SHP77 (cell line): ENCODE data around the gene NEDD1.
A peak's percentile ranks its signal among the peaks of the same experiment; 100 is the strongest.

Experiments used
- DNase-seq, 2 experiments: peaks; one replicate each; lab custom pipeline; 2025; lab: John Stamatoyannopoulos, UW

Gene NEDD1

DNA sequence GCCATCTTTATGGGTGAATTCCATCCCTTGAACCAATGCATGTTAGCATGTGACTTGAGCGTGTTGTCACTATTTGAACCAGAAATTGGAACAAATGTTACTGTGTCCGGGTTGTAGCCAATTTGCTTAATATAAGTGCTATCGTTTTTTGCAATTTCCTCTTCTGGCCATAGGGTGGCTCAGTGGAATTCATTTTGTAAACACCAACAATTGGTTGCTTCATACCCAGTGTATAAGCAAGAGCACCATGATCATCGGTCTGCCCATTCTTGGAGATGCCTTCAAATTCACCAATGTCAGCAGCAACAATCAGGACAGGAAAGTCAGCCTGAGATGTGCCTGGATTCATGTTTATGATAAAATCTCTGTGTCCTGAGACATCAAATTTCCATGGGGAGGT, 5.0 kb upstream of the NEDD1 start:
- DNase-seq, result no peak

DNA sequence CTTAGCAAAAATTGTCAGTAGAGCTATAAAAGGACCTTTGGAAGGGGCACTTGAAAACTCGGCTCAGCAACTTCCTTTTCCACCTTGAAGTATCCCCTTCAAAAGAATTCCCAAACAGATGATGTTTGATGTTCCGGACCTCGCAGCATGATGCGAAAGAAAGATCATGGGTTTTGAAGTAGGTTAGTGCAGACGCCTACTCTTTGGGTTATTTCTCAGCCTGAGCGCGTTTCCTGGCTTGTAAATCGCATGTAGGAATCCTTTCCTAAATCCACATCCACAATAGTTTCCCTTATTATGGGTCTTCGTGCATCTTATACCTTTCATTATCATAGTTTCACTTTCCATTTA, 584 bp upstream of the NEDD1 start:
- DNase-seq, result no peak

DNA sequence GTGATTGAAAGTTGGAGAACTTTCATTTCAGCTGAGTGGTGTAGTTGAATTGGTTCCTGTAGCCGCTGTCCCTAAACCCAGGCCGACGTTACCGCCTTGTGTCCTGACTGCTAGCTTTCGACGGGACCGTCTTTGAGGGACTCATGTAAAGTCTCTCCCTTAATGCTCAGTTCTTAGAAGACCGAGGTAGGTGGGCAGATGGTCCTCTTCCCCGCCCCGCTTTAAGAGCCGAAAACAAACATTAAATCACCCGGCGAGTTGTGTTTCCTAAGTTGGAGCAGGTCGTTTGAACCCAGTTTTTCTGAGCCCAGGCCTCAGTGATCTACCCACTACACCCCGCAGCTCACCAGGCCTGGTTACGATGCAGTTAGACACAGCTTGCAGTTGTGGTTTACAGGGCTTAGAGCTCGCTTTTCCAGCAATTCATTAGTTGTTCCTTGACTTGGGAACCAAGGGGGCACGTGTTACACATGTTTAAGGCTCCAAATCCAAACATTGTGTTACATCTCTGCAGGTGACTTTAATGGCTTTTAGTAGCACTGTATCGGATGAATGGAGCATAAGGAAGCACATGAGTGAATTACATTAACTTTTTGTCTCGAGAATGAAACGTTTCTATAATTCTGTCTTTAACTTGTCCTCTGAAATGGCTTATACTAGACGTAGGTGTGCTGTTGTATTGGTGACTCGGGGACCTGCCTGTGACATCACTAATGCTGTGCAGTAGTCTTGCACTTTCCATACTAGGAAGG, 790 bp downstream of the NEDD1 start:
- no peak for DNase-seq

DNA sequence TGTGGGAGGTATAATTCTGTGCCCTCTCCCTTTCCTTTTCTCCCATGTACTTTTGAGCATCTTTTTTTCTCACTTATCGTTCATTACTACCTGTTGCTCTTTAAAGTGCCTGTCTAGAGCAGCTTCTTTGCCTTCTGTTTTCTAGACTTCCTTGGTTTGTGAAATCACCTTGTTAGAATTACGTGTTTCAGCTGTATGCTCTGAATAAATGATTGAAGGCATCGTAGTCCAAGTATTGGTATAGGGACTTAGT, 1.3 kb downstream of the NEDD1 start:
- no peak for DNase-seq

DNA sequence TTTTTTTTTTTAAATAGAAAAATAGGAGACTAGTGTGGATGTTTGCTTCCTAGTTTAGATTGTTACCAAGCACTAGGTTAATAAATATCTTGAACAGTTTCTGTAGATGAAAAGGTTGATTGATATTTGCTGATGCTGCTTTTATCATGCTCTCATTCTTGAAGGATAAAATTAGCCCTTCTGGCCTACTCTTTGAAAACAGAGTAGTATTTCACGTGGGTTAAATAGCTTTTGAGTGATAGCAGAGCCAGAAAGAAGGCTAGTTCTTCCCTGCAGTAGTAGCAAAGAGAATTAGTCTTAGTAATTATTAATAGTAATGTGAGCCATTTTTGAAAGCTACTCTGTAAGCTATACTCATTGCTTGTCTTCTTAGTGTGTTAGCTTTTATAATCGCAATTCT, 5.2 kb downstream of the NEDD1 start:
- no peak for DNase-seq

DNA sequence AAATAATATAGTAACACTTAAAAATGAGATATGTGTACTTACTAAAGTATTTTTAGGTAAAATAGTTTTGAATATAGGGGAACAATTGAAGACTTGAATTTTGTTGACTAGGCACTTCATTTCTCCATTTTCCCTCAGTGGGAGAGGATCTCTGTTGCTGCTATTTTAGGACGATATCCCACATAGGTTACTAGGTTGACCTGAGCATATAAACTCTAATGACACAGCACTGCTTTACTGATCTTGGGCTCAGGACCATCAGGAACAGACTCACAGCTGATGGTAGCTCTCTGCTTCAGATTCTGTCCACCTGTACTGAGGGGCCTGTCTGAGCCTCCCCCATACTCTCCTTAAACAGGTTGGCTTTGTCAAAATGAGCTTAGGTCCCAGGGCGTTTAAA, 5.9 kb downstream of the NEDD1 start:
- no peak for DNase-seq

DNA sequence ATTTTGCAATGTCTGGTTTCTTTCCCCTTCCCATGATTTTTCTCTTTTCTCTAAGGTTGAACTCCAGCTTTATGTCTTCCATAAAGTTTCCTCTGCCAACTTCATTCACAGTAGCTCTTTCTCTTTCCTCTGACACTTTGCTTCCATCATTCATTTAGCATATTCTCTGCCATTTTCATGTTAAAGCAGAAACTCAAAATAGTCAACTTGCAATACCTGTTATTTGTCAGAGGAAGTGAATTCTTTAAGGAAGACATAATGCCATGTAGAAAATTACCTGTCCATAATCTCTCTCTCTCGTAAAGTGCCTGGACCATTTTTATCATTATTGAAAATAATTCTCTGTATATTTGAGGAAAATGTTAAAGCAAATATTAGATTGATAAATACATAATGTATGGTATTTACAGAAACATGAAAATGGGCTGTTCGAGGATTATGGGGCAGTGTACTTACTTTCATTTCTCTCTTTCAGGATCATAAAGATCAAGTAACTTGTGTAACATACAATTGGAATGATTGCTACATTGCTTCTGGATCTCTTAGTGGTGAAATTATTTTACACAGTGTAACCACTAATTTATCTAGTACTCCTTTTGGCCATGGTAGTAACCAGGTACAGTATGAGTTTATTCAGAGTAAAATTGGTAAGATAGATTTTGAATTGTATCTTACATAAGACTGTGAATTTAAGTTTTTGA, 12.6 kb downstream of the NEDD1 start:
- DNase-seq, result no peak

DNA sequence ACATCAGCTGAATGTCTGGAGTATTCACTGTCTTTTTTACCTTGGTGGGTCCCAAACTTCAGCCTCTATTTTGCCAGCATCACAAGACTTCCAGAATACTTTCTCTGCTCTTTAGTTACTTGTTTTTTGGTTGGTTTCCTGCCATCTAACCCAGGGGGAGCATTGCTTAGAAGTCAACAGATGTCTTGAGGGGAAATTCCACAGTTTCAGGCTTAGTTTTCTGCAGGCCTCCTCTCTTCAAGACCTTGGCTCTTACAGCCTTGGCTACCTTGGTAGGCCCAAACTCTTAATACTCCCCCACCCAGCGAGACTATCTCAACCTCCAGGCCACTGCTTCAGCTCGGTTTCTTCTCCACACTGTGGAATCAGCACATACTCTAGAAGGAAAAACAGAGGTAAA, 41.7 kb downstream of the NEDD1 start:
- DNase-seq, result no peak

DNA sequence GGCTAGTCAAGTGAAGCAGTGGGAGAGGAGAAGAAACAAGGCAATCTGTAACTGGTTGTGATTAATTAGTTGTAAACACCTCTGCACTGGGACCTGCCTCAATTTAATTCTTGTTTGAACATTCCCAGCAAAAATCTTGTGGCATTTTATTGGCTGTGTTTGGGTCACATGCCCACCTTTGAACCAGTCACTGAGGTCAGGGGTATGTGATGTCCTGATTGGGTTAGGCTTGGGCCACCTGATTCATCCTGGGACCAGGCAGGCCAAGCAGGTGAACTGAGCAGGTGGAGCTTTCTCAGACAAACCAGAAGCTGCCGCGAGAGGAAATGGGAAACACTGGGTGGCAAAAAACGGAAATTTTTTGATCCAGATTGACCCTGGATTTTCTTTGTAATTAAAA, 72.5 kb downstream of the NEDD1 start:
- DNase-seq, result no peak

DNA sequence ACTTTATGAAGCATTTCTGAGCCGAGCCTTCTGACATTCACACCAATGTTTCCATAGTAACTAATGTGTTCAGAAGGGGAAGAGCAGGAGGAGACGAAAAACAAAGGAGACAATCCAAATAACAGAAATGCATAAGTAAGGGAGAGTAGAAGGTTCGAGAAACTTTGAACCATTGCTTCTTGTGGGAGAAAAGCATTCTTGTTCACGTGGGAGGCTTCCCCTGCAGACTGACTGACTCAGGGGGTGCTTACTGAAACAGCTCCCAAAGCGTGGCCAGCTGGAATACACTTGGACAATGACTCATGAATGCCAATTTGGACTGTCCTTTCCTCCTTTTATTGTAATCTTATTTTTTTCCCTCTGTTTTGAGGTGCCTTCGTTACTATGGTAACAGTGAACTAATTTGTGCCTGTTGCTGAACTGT, 73.9 kb downstream of the NEDD1 start:
- DNase-seq, result no peak

DNA sequence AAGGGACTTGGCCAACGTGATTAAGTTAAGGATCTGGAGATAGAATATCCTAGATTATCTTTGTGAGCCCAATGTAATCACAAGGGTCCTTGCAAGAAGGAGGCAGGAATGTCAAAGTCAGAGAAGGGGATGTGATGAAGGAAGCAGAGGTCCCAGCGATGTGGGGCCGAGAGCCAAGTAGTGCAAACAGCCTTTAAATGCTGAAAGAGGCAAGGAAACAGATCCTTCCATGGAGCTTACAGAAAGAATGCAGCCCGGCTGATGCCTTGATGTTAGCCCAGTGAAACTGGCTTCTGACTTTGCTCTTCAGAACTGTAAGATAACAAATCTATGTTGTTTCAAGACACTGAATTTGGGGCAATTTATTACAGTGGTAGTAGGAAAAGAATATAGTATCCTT, 74.9 kb downstream of the NEDD1 start:
- no peak for DNase-seq

DNA sequence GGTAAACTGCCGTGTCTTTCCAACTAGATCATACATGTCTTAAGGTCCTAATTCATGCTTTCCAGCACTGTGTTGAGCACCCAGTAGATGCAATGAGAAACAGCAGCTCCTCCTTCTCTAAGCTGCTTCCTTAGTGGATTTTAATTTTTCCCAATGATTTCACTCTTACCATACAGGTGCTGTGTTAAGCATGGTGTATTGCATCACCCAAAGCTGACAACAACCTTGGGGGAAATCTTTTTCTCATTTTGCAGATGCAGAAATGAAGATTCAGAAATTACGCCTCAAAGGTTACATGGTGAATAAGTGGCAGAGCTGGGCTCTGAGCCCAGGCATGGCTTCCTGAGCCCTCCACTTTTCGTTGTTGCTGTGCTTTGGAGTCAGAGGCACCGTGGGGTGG, 75.6 kb downstream of the NEDD1 start:
- DNase-seq, result no peak

DNA sequence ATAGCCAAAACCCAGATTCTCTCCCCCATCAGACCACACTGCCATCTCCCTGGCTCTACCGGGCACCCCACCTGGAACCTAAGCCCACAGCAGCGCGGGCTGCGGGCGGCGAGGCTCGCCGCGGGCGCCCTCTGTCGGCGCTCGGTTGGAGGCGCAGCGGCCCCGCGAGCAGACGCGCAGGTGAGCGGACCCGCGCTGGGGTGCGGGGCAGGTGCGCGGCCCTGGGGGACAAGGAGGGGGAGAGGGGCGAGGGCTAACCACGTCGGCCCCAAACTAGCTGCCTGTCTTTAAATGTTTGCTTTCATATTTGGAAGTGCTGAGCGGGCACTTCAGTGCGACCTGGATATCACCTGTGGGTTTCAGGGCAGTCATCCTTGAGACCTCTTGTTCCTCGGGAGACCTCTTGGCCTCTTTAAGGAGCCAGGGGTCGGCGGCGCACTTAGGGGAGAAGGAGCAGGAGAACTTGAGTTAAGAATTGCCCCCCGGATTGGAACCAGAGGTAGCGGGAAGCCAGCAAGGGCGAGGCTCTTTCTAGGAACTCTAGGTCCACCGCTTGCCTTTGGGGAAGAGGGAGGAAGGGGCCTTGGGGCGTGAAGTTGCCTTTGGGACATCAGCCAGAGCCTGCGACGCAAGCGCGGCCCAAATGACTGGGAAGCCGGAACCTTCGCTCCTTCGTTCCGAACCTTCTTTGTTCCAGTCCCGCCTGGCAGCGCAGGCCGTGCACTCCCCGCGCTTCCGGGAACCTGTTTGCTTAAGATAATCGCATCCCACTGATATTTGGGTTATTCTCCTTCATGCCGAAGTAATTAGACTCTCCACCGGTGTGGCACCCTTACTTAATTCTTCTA, 78.7 kb downstream of the NEDD1 start:
- peak; percentile 10 to 34 for DNase-seq

DNA sequence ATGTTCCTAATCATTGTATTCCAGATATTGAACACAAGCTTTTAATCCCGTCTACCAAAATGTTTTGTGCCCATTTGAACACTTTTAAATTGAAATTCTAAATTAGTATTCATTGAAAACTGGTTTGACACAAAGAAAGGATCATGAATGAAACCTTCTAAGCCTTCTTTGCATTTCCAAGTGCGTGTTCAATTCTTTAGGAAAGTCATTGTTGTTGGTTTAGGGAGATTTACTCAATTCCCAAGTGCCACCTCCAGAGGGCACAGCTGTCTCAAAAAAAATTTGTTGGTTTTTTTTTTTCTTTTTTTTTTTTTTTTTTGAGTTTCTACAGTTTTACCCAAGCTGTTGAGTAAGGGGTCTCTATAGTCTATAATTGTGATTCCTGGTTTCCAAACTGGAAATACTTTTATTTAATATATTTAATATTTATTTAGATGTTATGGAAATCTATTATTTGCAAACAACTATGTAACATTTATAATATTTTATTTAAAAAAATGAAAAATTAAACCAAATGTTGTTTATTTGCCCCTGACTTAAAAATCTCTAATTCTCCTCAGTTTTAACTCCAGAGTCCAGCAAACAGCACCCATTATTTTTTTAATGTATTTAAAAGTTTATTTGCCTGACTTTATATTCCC, 79.9 kb downstream of the NEDD1 start:
- DNase-seq, result peak; percentile 30 to 40

DNA sequence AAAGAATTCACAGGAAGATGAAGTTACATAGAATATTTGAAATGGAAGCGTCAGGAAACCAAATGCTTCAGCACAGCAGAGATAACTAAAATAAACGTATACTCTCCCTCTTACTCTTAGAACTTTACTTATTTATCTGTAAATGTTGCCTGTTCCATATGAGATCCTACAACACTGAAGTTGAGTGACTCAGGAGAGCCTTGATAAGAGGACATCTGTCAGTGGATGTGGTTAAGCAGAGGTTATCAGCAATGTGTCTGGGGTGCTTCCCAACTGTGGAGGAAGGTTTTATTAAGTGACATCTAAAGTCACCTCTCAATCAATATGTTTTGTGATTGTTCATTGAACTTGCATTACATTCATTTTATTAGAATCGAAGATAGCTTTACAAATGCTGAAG, 81.9 kb downstream of the NEDD1 start:
- no peak for DNase-seq

DNA sequence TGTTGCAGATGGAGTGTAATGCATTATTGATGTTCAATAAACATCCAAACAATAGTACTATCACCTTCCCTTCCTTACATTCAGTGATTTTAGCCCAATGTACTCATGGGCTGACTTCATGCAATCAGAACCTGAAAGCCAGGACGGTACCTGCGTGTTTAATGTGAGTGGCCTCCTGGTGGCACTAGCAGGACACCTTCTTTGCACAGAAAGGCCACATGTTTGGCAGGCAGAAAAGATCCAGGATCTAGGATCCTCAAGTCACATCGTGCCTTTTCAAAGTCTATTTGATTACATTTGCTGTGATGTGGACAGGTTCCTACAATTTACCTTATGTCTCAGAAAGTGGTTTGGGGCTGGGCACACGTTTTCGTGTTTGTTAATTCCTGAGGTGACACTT, 82.9 kb downstream of the NEDD1 start:
- peak in 1 of 2 experiments; percentile 38 for DNase-seq

DNA sequence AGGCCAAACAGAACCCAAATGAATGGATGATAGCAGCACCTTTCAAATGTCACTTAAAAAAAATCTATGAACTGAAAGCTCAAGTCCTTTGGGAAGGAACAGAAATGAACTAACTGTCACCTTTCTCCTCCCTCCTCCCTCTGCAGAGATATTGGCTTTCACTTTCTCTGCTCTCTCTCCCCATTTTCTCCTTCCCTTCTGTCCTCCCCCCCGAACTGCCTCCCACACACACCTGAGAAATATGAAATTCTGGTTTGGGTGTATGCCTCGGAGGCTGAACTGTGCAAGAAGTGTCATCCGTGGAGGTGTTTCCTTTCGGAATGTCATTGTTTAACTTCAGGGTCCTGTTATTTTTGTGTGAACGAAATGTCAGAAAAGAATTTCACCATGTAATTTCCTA, 87.8 kb downstream of the NEDD1 start:
- no peak for DNase-seq

DNA sequence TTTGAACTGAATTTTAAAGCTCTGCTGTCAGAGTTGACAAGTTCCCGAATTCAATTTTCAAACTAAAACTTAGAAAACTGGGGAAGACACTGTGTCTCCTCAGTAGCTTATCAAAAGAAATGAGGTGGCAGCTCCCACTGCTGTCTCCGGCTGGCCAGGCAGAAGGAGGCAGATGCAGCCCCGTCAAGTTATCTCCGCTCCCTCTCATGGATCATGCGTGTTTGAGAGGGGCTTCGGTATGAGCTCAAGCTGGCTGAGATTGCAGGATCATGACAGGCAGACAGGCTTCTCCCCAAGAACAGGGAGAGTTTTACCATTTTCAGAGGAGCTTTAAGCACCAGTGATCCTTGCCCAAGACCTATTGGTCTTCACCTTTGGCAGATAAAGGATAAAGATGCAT, 88.8 kb downstream of the NEDD1 start:
- no peak for DNase-seq

DNA sequence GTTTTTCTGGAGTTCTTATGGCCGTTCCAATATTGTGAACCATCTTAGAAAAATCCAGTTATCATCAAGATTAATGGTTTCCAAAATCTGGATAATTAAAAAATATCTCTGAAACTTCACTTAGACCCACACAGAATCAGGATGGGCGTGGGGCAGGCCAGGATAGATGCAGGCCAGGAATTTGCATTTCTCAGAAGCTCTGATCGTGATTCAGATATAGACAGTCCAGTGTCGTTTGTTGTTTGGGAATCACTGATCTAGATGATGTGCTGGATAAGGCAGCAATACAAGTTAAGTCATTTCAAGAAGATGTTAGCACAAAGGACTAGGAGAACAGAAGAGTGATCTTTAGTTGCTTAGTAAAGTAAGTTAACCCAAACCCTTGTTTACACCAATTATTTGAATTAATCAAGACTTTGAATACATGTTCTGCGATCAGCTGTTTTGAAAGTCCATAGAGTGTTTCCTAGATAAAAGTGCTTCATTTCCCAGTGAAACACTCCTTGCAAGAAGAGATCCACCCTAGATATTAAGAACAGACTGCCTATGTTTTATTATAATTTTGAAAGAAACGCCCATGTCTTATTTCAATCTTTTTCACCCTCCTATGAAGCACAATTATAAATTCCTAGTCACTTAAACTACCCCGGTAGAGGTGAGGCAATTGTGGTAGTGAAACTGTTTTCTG, 90.9 kb downstream of the NEDD1 start:
- no peak for DNase-seq

DNA sequence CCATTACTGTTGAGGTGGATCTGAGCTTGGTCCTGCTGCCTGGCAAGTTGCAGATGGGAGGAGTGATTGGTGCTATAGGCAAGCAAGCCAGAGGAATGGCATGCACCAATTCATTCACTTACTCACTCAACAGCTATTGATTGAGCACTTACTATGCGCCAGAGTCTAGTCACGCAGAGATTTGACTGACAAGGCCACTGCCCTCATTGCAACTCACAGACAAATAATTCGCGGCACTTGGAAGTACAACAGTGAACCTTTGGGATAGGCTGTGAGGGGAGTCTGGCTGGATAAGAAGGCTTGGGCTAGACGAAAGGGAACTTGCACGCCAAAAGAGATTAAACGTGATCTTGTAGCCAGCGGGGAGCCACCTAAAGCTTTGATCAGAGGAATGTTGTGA, 96.2 kb downstream of the NEDD1 start:
- no peak for DNase-seq
